ENCODE results near the gene HPCA. TPM values are rescaled to one million over a fixed set of nuclear protein-coding genes. Genes with fewer than 3 reads are reported as not detected.
"Not testable (repeated sequence)": the region's sequence is repeated elsewhere in the genome, so short reads cannot be mapped to it uniquely, and the experiment has no call there.

The HPCA gene
- total RNA-seq, 4 donors from 2014 or later: 0.53 TPM; not detected in 3

DNA sequence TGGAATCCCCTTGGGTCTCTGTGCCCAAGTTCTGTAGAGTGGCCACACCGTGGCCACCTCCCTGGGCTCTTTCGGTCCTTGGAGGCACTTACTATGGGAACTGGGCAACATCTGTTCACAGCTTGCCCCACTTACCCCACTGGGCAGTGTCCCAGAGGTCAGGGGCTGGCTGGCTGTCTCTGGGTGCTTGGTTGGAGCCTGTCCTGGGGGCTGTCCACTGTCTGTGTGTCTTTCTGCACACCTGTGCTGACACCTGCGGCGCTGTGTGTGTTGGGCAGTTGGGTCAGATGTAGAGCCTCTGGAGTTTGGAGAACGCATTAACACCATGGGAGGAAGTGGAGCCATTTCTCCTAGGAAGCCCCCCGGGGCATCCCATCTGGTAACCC lies 16.2 kb downstream of the HPCA start:
- Histone ChIP-seq H3K9me3 (no peaks in the 10 kb centered on the region), H3K27me3 (no peaks in the 10 kb centered on the region), H3K27ac (peak overlapping the region in 3 of 4 donors; percentile 82 to 97 (median 84)), H3K4me1 (peaks cover 0 to 6% (median 1%) of the 10 kb centered on the region in 4 donors), H3K36me3 (peaks cover 0 to 1% (median 0%) of the 10 kb centered on the region in 3 donors), H3K4me3 (no peak overlapping the region)
- no peak for DNase-seq
- TF ChIP-seq, protein P1, sequence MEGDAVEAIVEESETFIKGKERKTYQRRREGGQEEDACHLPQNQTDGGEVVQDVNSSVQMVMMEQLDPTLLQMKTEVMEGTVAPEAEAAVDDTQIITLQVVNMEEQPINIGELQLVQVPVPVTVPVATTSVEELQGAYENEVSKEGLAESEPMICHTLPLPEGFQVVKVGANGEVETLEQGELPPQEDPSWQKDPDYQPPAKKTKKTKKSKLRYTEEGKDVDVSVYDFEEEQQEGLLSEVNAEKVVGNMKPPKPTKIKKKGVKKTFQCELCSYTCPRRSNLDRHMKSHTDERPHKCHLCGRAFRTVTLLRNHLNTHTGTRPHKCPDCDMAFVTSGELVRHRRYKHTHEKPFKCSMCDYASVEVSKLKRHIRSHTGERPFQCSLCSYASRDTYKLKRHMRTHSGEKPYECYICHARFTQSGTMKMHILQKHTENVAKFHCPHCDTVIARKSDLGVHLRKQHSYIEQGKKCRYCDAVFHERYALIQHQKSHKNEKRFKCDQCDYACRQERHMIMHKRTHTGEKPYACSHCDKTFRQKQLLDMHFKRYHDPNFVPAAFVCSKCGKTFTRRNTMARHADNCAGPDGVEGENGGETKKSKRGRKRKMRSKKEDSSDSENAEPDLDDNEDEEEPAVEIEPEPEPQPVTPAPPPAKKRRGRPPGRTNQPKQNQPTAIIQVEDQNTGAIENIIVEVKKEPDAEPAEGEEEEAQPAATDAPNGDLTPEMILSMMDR (IDR thresholded peaks at IDR 0.05): no peak
- no peak for TF ChIP-seq POLR2A (IDR thresholded peaks at IDR 0.05)

DNA sequence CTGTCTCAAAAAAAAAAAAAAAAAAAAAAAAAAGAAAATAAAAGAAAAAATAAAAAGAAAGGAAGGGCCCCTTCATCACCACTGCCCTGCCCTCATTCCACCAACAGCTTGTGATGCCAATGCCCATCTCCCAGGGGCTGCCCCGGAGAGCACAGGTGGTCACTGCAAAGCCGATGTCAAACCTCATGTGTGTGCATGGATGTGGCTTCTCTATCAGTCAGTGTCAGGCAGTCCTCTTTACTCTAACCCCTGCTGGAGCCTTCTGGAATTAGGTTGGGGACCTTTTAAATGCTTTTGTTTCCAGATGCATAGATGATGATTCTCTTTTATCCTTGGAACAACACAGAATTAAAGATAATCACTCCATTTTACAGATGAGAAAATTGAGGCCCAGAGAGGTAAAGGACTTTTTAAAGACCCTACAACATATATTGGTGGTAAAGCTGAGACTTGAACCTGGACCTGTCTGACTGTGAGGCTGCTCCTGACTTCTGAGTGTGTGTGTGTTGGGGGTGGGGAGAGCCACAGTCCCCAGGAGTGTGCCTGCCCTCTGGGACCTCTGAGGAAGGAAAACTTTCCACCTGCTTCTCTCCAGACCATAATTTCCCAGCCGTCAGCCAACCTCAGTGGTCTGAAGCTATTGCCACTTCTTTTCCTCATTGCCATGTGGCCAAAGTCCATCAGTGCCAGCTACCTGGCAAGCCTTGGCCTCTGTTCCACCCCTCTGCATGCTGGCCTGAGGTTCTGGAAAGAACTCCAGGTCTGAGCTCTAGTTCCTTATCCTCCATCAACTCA lies 17.9 kb downstream of the HPCA start:
- peak in 1 of 2 donors; percentile 63 for TF ChIP-seq POLR2A (IDR thresholded peaks at IDR 0.05)
- TF ChIP-seq, protein P1 (IDR thresholded peaks at IDR 0.05): peak in 1 of 6 experiments; percentile 12
- Histone ChIP-seq H3K27ac (peak overlapping the region in 3 of 4 donors; percentile 71 to 93 (median 86)), H3K9me3 (no peaks in the 10 kb centered on the region), H3K4me3 (no peak overlapping the region), H3K36me3 (no peaks in the 10 kb centered on the region), H3K27me3 (no peaks in the 10 kb centered on the region), H3K4me1 (peaks cover 0 to 6% (median 0%) of the 10 kb centered on the region in 4 donors)
- DNase-seq: peak in 2 of 3 donors; percentile 82 to 89

DNA sequence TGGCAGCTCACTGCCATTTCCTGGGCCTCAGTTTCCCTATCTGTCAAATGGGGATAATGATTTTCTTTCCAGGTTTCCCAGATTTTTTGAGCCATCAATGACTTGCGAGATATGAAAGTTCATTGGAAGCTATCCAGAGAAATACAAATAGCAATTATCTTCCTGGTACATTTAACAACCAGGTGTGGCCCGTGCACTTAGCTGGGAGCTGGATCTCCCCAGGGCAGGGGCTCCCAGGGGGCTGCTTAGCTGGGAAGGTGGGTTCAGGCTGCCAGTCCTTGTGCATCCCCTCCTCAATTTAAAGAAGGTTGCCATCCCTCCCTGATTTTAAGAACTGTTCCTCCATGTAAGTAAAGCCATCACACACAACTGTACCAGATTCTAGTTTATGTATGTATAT lies 18.5 kb downstream of the HPCA start:
- no peaks in the 10 kb centered on the region for H3K9me3 ChIP-seq
- no peaks in the 10 kb centered on the region for H3K36me3 ChIP-seq
- DNase-seq: peak in 1 of 3 donors; percentile 56
- H3K4me1 ChIP-seq: peaks cover 0 to 2% (median 0%) of the 10 kb centered on the region in 4 donors
- H3K27me3 ChIP-seq: no peaks in the 10 kb centered on the region
- H3K4me3 ChIP-seq: no peak overlapping the region
- peak overlapping the region in 3 of 4 donors; percentile 71 to 93 (median 86) for H3K27ac ChIP-seq
- TF ChIP-seq, protein P1 (IDR thresholded peaks at IDR 0.05): no peak
- peak in 1 of 2 donors; percentile 21 for TF ChIP-seq POLR2A (IDR thresholded peaks at IDR 0.05)

DNA sequence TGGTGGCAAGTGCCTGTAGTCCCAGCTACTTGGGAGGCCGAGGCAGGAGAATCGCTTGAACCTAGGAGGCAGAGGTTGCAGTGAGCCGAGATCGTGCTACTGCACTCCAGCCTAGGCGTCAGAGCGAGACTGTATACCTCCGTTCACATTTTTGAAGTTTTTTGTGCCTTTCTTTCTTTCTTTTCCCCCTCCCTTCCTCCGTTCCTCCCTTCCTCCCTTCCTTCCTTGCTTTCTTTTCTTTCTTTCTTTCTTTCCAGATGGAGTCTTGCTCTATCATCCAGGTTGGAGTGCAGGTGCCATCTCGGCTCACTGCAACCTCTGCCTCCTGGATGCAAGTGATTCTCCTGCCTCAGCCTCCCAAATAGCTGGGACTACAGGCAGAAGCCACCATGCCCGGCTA lies 19.3 kb downstream of the HPCA start:
- H3K9me3 ChIP-seq, H3K4me3 ChIP-seq, H3K4me1 ChIP-seq, DNase-seq, H3K36me3 ChIP-seq, H3K27me3 ChIP-seq: not testable (repeated sequence)
- H3K27ac ChIP-seq: peak overlapping the region in 3 of 4 donors; percentile 71 to 93 (median 86)

DNA sequence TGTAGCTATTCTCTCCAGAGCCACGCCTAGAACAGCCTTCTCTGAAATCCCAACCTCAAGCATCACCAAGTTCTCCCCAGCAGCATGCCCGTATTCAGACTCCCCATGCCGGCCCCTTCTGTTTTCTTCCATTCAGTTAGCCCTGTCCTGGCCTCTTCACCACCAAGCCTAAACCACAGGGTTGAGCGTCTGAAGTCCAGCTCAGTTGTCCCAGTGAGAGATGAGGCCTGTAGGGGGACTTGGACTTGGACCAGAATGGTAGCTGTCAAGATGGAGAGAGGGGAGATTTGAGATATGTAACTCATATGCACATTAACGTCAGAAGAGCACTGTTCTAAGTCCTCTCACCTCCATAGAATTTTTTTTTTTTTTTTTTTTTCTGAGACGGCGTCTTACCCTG lies 20.4 kb downstream of the HPCA start:
- H3K36me3 ChIP-seq: no peaks in the 10 kb centered on the region
- H3K27ac ChIP-seq: no peak overlapping the region
- no peaks in the 10 kb centered on the region for H3K27me3 ChIP-seq
- no peak for DNase-seq
- TF ChIP-seq POLR2A (IDR thresholded peaks at IDR 0.05): no peak
- TF ChIP-seq, protein P1 (IDR thresholded peaks at IDR 0.05): no peak
- H3K4me3 ChIP-seq: no peak overlapping the region
- no peaks in the 10 kb centered on the region for H3K4me1 ChIP-seq
- no peaks in the 10 kb centered on the region for H3K9me3 ChIP-seq

DNA sequence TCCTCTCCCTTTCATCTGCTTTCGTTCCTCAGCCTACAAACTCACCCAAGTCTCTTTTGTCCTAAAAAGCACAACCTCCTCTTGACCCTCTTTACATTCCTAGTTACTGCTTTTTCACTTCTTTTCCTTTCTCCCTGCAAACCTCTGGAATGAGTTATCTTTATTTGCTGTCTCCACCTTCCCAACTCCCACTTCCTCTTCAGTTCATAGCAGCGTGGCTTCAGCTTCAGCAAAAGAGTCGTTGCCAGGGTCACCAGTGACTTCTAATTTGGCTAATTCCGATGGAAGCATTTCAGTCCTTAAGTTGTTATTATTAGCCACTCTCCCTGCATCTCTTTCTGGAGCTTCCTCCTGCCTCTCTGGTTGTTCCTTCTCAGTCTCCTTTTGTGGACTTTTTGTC lies 21.1 kb downstream of the HPCA start:
- H3K36me3 ChIP-seq: no peaks in the 10 kb centered on the region
- no peaks in the 10 kb centered on the region for H3K4me1 ChIP-seq
- H3K27ac ChIP-seq: peak overlapping the region in 1 of 4 donors; percentile 5
- H3K27me3 ChIP-seq: no peaks in the 10 kb centered on the region
- TF ChIP-seq, protein P1 (IDR thresholded peaks at IDR 0.05): no peak
- TF ChIP-seq POLR2A (IDR thresholded peaks at IDR 0.05): no peak
- no peak for DNase-seq
- no peak overlapping the region for H3K4me3 ChIP-seq
- no peaks in the 10 kb centered on the region for H3K9me3 ChIP-seq

All from Peyer's patch (tissue), 4 donors.